ENCODE measurements around the gene JAG2. TPM values are rescaled to one million over a fixed set of nuclear protein-coding genes. Genes with fewer than 3 reads are reported as not detected.

JAG2 gene
- total and polyA plus RNA-seq, 2 of the 13 experiments (the other 11 are each of a cell fraction or from before 2014, with no cell fraction given), result 0.04 to 0.16 TPM

DNA sequence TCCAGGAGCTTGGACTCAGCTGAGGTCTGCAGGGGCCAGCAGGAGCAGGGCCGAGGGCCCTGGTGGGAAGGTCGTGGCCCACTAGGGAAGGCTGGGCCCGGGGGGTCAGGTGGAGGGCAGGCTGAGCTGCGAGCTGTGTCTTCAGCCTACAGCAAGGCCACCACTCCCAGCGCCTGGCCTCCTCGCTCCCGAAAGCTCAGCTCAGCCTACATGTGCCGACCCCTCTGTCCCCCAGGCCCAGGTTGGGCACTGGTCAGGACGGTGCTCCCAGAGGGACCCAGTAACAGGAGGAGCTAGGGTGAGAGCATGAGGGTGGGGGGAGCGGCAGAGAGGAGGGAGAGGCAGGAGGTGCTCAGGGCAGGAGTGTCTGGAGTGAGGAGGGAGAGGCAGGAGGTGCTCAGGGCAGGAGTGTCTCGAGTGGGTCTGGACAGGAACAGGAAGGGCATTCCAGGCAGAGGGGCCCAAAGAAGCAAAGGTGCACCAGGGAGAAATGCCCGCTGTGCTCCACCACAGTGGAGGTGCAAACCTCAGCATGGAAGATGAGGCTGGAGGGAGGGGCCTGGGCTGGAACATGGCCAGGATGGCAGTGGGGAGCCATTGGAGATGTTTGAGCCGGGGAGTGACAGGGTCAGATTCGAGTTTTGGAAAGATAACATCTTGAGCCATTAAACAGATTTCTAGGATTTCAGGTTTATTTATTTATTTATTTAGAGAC is 74.2 kb downstream of the JAG2 start:
- H3K9ac ChIP-seq (ENCODE audit: insufficient read depth, low read depth, low read length), result no peak overlapping the region
- 42% methylated on average over 9 of the region's 14 CpGs for WGBS (ENCODE audit: low lambda C conversion rate)

More for the DNA sequence above, 74.2 kb downstream of the JAG2 start:
- no TSS peak for BruUV-seq (replicated peaks)
- peak overlapping the region in 1 of 3 experiments; percentile 33; a peak in 1 of 6 replicates for H3K4me3 ChIP-seq (replicated peaks in 1 of 3; ENCODE audit: insufficient read depth in 1 of 3, low read depth in 2 of 3, low read length in 3 of 3)
- peaks cover 5% of the 10 kb centered on the region; the same call in 1 of the 2 replicates for H4K20me1 ChIP-seq (ENCODE audit: insufficient read depth, low read length)
- peaks cover under 1% of the 10 kb centered on the region; the same call in 1 of the 2 replicates for H3K9me3 ChIP-seq (ENCODE audit: low read length)
- intact Hi-C loops (cut with micrococcal nuclease; ENCODE audit: unreplicated experiment) (loop anchor here (5.0 kb wide), 1 partner anchor 93 kb away; no protein-coding TSS in a partner anchor), in situ Hi-C loops (cut with HindIII; ENCODE audit: extremely low pct_ligation_motif_present, low pct_unique_long_range_greater_than_20kb) (loop anchor here (10.0 kb wide), 1 partner anchor 50 kb away; no protein-coding TSS in a partner anchor)
- peaks cover 34% of the 10 kb centered on the region for H3K4me1 ChIP-seq (ENCODE audit: insufficient read depth, low read length)
- peaks cover 5 to 42% of the 10 kb centered on the region in 2 experiments; a peak in 4 of 5 replicates for H3K27me3 ChIP-seq (ENCODE audit: control insufficient read depth in 1 of 2, insufficient read depth in 2 of 2, low read length in 2 of 2)
- ATAC-seq, result no peak
- no peaks in the 10 kb centered on the region for H3K36me3 ChIP-seq (replicated peaks in 1 of 2; ENCODE audit: control insufficient read depth in 1 of 2, insufficient read depth in 2 of 2, low read length in 2 of 2)
- FAIRE-seq, result no peak
- no peak overlapping the region; the same call in 1 of the 2 replicates for H3K4me2 ChIP-seq (ENCODE audit: low read depth, low read length)
- TF ChIP-seq, protein P1, sequence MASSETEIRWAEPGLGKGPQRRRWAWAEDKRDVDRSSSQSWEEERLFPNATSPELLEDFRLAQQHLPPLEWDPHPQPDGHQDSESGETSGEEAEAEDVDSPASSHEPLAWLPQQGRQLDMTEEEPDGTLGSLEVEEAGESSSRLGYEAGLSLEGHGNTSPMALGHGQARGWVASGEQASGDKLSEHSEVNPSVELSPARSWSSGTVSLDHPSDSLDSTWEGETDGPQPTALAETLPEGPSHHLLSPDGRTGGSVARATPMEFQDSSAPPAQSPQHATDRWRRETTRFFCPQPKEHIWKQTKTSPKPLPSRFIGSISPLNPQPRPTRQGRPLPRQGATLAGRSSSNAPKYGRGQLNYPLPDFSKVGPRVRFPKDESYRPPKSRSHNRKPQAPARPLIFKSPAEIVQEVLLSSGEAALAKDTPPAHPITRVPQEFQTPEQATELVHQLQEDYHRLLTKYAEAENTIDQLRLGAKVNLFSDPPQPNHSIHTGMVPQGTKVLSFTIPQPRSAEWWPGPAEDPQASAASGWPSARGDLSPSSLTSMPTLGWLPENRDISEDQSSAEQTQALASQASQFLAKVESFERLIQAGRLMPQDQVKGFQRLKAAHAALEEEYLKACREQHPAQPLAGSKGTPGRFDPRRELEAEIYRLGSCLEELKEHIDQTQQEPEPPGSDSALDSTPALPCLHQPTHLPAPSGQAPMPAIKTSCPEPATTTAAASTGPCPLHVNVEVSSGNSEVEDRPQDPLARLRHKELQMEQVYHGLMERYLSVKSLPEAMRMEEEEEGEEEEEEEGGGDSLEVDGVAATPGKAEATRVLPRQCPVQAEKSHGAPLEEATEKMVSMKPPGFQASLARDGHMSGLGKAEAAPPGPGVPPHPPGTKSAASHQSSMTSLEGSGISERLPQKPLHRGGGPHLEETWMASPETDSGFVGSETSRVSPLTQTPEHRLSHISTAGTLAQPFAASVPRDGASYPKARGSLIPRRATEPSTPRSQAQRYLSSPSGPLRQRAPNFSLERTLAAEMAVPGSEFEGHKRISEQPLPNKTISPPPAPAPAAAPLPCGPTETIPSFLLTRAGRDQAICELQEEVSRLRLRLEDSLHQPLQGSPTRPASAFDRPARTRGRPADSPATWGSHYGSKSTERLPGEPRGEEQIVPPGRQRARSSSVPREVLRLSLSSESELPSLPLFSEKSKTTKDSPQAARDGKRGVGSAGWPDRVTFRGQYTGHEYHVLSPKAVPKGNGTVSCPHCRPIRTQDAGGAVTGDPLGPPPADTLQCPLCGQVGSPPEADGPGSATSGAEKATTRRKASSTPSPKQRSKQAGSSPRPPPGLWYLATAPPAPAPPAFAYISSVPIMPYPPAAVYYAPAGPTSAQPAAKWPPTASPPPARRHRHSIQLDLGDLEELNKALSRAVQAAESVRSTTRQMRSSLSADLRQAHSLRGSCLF (CRISPR knock-in tag; IDR thresholded peaks at IDR 0.05; ENCODE audit: borderline replicate concordance), result no peak
- TF ChIP-seq, protein P2, sequence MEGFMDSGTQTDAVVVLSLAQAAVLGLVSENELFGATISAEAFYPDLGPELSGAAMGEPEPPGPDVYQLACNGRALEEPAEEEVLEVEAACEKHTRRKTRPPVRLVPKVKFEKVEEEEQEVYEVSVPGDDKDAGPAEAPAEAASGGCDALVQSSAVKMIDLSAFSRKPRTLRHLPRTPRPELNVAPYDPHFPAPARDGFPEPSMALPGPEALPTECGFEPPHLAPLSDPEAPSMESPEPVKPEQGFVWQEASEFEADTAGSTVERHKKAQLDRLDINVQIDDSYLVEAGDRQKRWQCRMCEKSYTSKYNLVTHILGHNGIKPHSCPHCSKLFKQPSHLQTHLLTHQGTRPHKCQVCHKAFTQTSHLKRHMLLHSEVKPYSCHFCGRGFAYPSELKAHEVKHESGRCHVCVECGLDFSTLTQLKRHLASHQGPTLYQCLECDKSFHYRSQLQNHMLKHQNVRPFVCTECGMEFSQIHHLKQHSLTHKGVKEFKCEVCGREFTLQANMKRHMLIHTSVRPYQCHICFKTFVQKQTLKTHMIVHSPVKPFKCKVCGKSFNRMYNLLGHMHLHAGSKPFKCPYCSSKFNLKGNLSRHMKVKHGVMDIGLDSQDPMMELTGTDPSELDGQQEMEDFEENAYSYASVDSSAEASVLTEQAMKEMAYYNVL (CRISPR knock-in tag; IDR thresholded peaks at IDR 0.05; ENCODE audit: borderline replicate concordance), result 0 out of 2 replicates have a peak, but pooled peaks have one; percentile 23
- 0 out of 2 replicates have a peak, but pooled peaks have one; percentile 56 for TF ChIP-seq ZNF576 (CRISPR knock-in tag; IDR thresholded peaks at IDR 0.05)
- H2AFZ ChIP-seq (ENCODE audit: low read length), result no peak overlapping the region
- DNase-seq (ENCODE audit: low spot score), result no peak
- H3K79me2 ChIP-seq (ENCODE audit: insufficient read depth, low read length), result no peaks in the 10 kb centered on the region
- ChIA-PET CTCF (ENCODE audit: low intra/inter-chr PET ratio, low total read pairs) (no interaction called here), POLR2A (no interaction called here)
- H3K27ac ChIP-seq (ENCODE audit: extremely low read length, insufficient read depth, low read length), result no peak overlapping the region
